Loucy (cell line): Measurements from ENCODE around the gene PIH1D2.

ENCODE experiments used
- H2AFZ ChIP-seq: fragments of 200-600 bp; sonication (generic); 2 replicates; pipeline ENCODE4 v1.6.0; 2016; ENCODE audit warnings: antibody characterized with exemption, mild to moderate bottlenecking, low read length, moderate library complexity
- H3F3A ChIP-seq: fragments of 200-600 bp; 2 replicates; pipeline ENCODE4 v1.6.0; 2016; ENCODE audit warnings: antibody characterized with exemption, low read depth, mild to moderate bottlenecking
- H3K27me3 ChIP-seq: fragments of 200-600 bp; sonication (generic); 2 replicates; pipeline ENCODE4 v1.6.1; 2014; ENCODE audit warnings: low read length, mild to moderate bottlenecking; ENCODE audit not compliant: insufficient read depth, poor library complexity, severe bottlenecking
- H3K36me3 ChIP-seq: fragments of 200-600 bp; sonication (generic); 2 replicates; pipeline ENCODE4 v1.6.1; 2016; ENCODE audit warnings: low read length; ENCODE audit not compliant: insufficient read depth
- H3K4me1 ChIP-seq: fragments of 200-600 bp; sonication (generic); 2 replicates; pipeline ENCODE4 v1.5.1; 2014; ENCODE audit warnings: low read length, mild to moderate bottlenecking; ENCODE audit not compliant: insufficient read depth, poor library complexity, severe bottlenecking
- H3K4me2 ChIP-seq: fragments of 200-600 bp; sonication (generic); 2 replicates; pipeline ENCODE4 v1.6.0; 2014; ENCODE audit warnings: antibody characterized with exemption, low read length, low read depth, mild to moderate bottlenecking; ENCODE audit not compliant: poor library complexity, severe bottlenecking
- H3K4me3 ChIP-seq: fragments of 200-600 bp; sonication (generic); 2 replicates; pipeline ENCODE4 v1.5.1; 2014; ENCODE audit warnings: low read length, mild to moderate bottlenecking, mixed read lengths; ENCODE audit not compliant: poor library complexity, severe bottlenecking
- H3K79me2 ChIP-seq: fragments of 200-600 bp; sonication (generic); 2 replicates; pipeline ENCODE4 v1.6.1; 2014; ENCODE audit warnings: low read length; ENCODE audit not compliant: insufficient read depth
- H3K9ac ChIP-seq: fragments of 200-600 bp; sonication (generic); 2 replicates; pipeline ENCODE4 v1.6.0; 2014; ENCODE audit warnings: mild to moderate bottlenecking, low read depth, low read length, moderate library complexity; ENCODE audit not compliant: poor library complexity, severe bottlenecking
- H3K9me2 ChIP-seq: fragments of 200-600 bp; sonication (generic); replicated peaks from 2 replicates; pipeline ENCODE4 v1.6.1; 2016; ENCODE audit warnings: low read depth, low read length, mixed read lengths
- H3K9me3 ChIP-seq: fragments of 200-600 bp; sonication (generic); 2 replicates; pipeline ENCODE4 v1.6.1; 2014; ENCODE audit warnings: mild to moderate bottlenecking, antibody characterized with exemption, low read length, low read depth; ENCODE audit not compliant: insufficient read depth
- H4K20me1 ChIP-seq: fragments of 200-600 bp; sonication (generic); 2 replicates; pipeline ENCODE4 v1.6.0; 2014; ENCODE audit warnings: antibody characterized with exemption, low read length, mild to moderate bottlenecking; ENCODE audit not compliant: insufficient read depth, poor library complexity, severe bottlenecking
- EZH2phosphoT487 ChIP-seq: fragments of 200-600 bp; IDR thresholded peaks from 2 replicates; pipeline ENCODE4 v1.6.1; 2018; ENCODE audit warnings: antibody characterized with exemption, mild to moderate bottlenecking, moderate library complexity, borderline replicate concordance
- TF ChIP-seq, protein P1 (sequence below): fragments of 200-600 bp; sonication (generic); conservative IDR thresholded peaks from 2 replicates; pipeline ENCODE4 v1.5.1; 2014; ENCODE audit warnings: mild to moderate bottlenecking, antibody characterized with exemption, low read length

PIH1D2 gene

DNA sequence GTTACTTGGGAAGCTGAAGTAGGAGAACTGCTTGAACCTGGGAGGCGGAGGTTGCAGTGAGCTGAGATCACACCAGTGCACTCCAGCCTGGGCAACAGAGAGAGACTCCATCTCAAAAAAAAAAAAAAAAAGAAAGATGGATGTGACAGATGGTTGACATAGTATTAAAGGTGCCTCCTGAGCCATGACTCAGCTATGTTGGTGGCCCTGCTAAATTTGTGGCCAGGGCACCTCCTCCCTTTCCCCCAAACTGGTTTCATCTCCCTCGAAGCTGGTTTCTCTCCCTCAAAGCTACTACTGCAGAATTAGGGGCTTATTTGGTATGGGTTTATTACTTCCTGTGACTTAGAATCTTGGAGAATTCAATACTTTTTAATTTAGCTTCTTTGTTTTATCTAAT lies 44.4 kb upstream of the PIH1D2 start:
- Histone ChIP-seq H3K4me2 (no peak overlapping the region), H3F3A (no peaks in the 10 kb centered on the region), H3K79me2 (no peaks in the 10 kb centered on the region), H3K9ac (no peak overlapping the region), H2AFZ (no peak overlapping the region), H3K36me3 (no peaks in the 10 kb centered on the region), H3K9me2 (no peaks in the 10 kb centered on the region), H4K20me1 (no peaks in the 10 kb centered on the region), H3K27me3 (no peaks in the 10 kb centered on the region), H3K9me3 (no peaks in the 10 kb centered on the region), H3K4me3 (no peak overlapping the region), H3K4me1 (no peaks in the 10 kb centered on the region)
- TF ChIP-seq, protein P1, sequence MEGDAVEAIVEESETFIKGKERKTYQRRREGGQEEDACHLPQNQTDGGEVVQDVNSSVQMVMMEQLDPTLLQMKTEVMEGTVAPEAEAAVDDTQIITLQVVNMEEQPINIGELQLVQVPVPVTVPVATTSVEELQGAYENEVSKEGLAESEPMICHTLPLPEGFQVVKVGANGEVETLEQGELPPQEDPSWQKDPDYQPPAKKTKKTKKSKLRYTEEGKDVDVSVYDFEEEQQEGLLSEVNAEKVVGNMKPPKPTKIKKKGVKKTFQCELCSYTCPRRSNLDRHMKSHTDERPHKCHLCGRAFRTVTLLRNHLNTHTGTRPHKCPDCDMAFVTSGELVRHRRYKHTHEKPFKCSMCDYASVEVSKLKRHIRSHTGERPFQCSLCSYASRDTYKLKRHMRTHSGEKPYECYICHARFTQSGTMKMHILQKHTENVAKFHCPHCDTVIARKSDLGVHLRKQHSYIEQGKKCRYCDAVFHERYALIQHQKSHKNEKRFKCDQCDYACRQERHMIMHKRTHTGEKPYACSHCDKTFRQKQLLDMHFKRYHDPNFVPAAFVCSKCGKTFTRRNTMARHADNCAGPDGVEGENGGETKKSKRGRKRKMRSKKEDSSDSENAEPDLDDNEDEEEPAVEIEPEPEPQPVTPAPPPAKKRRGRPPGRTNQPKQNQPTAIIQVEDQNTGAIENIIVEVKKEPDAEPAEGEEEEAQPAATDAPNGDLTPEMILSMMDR, result no peak
- TF ChIP-seq EZH2phosphoT487, result no peak

DNA sequence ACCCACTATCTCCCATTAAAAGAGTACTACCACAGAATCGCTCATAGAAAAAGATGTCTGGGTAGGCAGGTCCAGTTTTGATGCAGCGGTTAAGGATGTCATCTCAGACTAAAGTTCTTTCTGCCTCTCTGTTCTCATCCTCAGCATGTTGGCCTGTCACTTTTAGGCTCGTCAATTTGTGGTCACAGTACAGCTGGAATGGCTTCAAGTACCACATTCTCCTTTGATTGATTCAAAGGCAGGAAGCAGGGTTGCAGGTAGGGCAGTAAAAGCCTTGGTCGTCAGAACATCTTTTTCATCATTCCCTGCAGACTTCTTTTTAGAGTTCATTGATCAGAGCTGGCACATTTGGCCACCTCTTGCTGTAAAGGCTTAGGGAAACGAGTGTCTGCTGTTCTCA lies 41.6 kb upstream of the PIH1D2 start:
- no peaks in the 10 kb centered on the region for H3K79me2 ChIP-seq
- no peak overlapping the region for H3K4me3 ChIP-seq
- H3K9me2 ChIP-seq, result no peaks in the 10 kb centered on the region
- H3F3A ChIP-seq, result no peaks in the 10 kb centered on the region
- H3K27me3 ChIP-seq, result no peaks in the 10 kb centered on the region
- no peak for TF ChIP-seq EZH2phosphoT487
- TF ChIP-seq, protein P1, result no peak
- H3K9me3 ChIP-seq, result no peaks in the 10 kb centered on the region
- no peaks in the 10 kb centered on the region for H3K4me1 ChIP-seq
- no peak overlapping the region for H3K4me2 ChIP-seq
- no peak overlapping the region for H3K9ac ChIP-seq
- H2AFZ ChIP-seq, result no peak overlapping the region
- H3K36me3 ChIP-seq, result no peaks in the 10 kb centered on the region
- H4K20me1 ChIP-seq, result no peaks in the 10 kb centered on the region

DNA sequence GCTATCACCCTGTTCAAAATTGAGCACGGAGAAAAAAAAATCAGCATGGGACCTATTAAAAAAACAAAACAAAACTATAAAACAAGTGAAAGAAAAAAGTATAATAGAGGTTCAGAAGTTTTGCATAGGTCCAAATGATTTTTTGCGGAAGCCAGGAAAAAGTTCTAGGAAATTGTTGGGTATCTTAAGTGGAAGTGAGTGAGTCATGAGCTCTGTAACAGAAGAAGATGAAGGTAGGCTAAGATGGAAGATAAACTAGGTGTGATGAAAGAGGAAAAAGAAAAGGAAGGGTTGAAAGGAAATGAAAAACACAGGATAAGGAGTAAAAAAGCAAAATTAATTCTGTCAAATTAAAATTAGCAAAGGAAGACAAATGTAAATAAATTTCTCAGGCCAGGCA lies 40.6 kb upstream of the PIH1D2 start:
- Histone ChIP-seq H3K4me2 (no peak overlapping the region), H3K4me3 (no peak overlapping the region), H3K9me3 (no peaks in the 10 kb centered on the region), H3F3A (no peaks in the 10 kb centered on the region), H3K79me2 (no peaks in the 10 kb centered on the region), H3K36me3 (no peaks in the 10 kb centered on the region), H3K27me3 (no peaks in the 10 kb centered on the region), H3K9ac (no peak overlapping the region), H3K4me1 (no peaks in the 10 kb centered on the region), H4K20me1 (no peaks in the 10 kb centered on the region), H2AFZ (no peak overlapping the region), H3K9me2 (no peaks in the 10 kb centered on the region)
- no peak for TF ChIP-seq EZH2phosphoT487
- TF ChIP-seq, protein P1, result no peak
